Dendritic cell treated with granulocyte-macrophage colony-stimulating factor and Interleukin-4, amounts not matched to agents 40 ng/mL and 50 ng/mL, for 4 days (primary cell): ENCODE data around the gene PACS2.
"Not testable (repeated sequence)": the region's sequence is repeated elsewhere in the genome, so short reads cannot be mapped to it uniquely, and the experiment has no call there.

Experiments used
- H3K27ac Mint-ChIP-seq: one replicate; pipeline ENCODE4 v1.8.0; 2022; ENCODE audit warnings: mild to moderate bottlenecking, mixed read lengths
- H3K27me3 Mint-ChIP-seq: one replicate; pipeline ENCODE4 v1.8.0; 2022; ENCODE audit warnings: mild to moderate bottlenecking, mixed read lengths
- H3K36me3 Mint-ChIP-seq: one replicate; pipeline ENCODE4 v1.8.0; 2022; ENCODE audit warnings: low read depth, mixed read lengths
- H3K4me1 Mint-ChIP-seq: one replicate; pipeline ENCODE4 v1.8.0; 2022; ENCODE audit warnings: low read depth, mixed read lengths
- H3K4me3 Mint-ChIP-seq: one replicate; pipeline ENCODE4 v1.8.0; 2022; ENCODE audit warnings: mild to moderate bottlenecking, moderate library complexity, mixed read lengths
- H3K9me3 Mint-ChIP-seq: one replicate; pipeline ENCODE4 v1.8.0; 2022; ENCODE audit warnings: mixed read lengths
- intact Hi-C: fragments of 100-400 bp; cut with micrococcal nuclease; formaldehyde crosslinking; loops from one replicate; pipeline ENCODE4 v1.15.0; 2022

PACS2 gene

DNA sequence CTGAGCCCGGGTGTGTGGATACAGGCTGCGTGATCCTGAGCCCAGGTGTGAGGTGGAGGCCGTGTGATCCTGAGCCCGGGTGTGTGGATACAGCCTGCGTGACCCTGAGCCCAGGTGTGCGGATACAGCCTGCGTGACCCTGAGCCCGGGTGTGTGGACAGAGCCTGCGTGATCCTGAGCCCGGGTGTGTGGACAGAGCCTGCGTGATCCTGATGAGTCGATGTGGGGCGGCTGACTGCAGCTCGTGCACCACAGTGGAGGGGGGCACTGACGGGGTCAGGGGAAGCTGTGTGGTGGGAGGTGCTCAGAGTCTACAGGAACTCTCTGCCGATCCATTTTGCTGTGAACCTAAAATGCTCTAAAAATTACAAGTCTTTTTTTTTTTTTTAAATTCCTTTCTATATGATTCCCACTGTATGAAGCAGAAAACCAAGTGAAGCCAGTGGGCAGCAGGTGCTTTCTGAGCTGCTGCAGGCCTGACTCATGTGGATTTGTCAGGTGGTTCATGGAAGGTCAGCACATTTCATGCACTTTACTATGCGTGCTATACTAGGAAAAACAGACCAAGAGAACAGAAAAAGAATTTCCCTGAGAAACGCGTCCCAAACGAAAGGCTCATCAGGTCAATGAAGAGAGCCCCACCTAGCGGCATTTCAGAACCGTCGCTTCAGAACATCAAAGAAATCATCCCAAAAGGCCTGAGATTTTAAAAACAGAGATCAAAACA is 33.0 kb upstream of the PACS2 start:
- intact Hi-C loops = no loop called here
- H3K27ac Mint-ChIP-seq = no peak overlapping the region

DNA sequence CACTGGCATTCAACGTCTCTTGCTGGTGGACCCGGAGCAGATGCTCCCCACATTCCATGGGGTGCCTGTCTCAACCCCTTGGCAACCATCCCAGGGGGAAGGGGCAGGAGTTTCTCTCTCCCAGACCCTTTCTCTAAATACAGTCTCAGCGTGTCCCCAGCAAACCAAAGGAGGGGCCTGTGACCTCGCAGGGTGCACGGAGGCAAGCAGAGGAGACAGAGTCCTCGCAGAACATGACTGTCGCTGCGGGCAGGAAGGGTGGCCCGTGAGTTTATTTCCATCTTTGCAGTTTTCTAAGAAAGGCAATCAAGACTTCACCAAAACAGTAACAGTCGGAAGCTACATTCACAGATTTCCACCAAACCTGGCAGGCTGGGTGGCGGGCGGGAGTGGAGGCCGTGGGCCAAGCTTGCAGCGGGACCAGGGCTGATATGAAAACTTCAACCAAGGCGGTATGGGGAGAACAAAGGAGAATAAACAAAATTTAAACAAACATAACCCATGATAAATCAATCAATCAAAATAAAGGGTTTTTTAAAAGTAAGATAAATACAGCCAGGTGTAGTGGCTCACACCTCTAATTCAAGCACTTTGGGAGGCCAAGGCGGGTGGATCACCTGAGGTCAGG is 32.3 kb upstream of the PACS2 start:
- H3K9me3 Mint-ChIP-seq = no peaks in the 10 kb centered on the region
- no peak overlapping the region for H3K4me3 Mint-ChIP-seq
- peaks cover 36% of the 10 kb centered on the region for H3K4me1 Mint-ChIP-seq
- intact Hi-C loops = no loop called here
- peaks cover 77% of the 10 kb centered on the region for H3K36me3 Mint-ChIP-seq
- no peaks in the 10 kb centered on the region for H3K27me3 Mint-ChIP-seq
- no peak overlapping the region for H3K27ac Mint-ChIP-seq

More for the DNA sequence above, 33.0 kb upstream of the PACS2 start:
- H3K27me3 Mint-ChIP-seq = no peaks in the 10 kb centered on the region
- H3K4me3 Mint-ChIP-seq = no peak overlapping the region
- H3K36me3 Mint-ChIP-seq = peaks cover 72% of the 10 kb centered on the region
- peaks cover 29% of the 10 kb centered on the region for H3K4me1 Mint-ChIP-seq
- no peaks in the 10 kb centered on the region for H3K9me3 Mint-ChIP-seq

DNA sequence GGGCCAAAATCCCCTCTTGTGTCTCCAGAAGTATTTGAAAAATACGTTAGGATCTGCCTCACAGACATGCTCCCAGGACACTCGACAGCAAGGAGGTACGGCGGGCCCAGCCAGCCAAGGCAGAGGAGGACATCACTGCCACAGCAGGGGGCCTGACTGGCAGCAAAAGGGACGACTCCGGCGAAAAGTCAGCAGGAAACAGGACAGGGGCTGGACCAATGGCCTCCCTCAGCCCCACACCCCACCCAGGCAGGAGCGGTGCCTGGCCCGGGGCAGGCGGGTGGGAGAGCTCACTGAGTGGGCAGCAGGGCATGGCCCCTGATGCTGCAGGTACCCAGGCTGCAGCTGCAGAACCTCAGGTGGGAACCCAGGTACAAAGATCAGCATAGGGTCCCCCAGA is 31.5 kb upstream of the PACS2 start:
- no peaks in the 10 kb centered on the region for H3K9me3 Mint-ChIP-seq
- H3K36me3 Mint-ChIP-seq = peaks cover 77% of the 10 kb centered on the region
- peaks cover 37% of the 10 kb centered on the region for H3K4me1 Mint-ChIP-seq
- no peak overlapping the region for H3K27ac Mint-ChIP-seq
- no peaks in the 10 kb centered on the region for H3K27me3 Mint-ChIP-seq
- intact Hi-C loops = no loop called here
- H3K4me3 Mint-ChIP-seq = no peak overlapping the region

DNA sequence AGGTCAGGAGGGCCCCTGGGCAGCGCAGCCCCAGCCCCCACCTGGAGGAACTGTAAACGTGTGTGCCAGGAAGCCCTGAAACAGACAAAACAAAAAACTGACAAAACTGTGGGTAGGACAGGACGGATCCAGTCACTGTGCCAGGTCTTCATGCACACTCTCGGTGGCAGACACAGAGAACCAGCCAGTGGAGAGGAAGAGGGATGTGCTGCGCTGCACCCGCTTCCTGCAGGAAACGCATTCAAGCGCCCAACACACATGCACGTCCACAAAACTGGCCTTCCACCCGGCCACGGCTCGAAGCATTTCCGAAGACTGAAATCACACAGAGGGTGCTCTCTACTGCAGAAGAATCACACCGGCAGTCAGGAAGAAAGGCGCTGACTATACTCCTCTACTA is 30.6 kb upstream of the PACS2 start:
- intact Hi-C loops = no loop called here
- no peak overlapping the region for H3K4me3 Mint-ChIP-seq
- H3K4me1 Mint-ChIP-seq = peaks cover 37% of the 10 kb centered on the region
- H3K27ac Mint-ChIP-seq = no peak overlapping the region
- H3K9me3 Mint-ChIP-seq = no peaks in the 10 kb centered on the region
- peaks cover 77% of the 10 kb centered on the region for H3K36me3 Mint-ChIP-seq
- no peaks in the 10 kb centered on the region for H3K27me3 Mint-ChIP-seq

DNA sequence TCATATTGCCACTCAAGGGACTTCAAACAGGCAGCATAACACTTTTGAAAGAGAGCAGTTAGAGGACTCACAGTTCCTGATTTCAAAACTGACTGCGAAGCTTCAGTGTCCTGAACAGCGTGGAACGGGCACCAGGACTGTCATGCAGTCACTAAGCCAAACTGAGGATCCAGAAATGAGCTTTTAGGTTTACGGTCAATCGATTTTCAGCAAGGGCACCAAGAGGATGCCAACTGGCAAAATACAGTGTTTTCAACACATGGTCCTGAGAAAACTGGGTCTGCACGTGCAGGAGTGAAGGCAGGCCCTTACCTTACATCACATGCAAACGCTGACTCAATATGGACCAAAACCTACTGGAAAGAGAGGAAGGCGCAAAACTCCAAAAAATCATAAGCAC is 29.4 kb upstream of the PACS2 start:
- no peaks in the 10 kb centered on the region for H3K9me3 Mint-ChIP-seq
- H3K4me3 Mint-ChIP-seq = no peak overlapping the region
- H3K36me3 Mint-ChIP-seq = peaks cover 64% of the 10 kb centered on the region
- H3K27me3 Mint-ChIP-seq = no peaks in the 10 kb centered on the region
- H3K4me1 Mint-ChIP-seq = peaks cover 39% of the 10 kb centered on the region
- intact Hi-C loops = no loop called here
- H3K27ac Mint-ChIP-seq = no peak overlapping the region

DNA sequence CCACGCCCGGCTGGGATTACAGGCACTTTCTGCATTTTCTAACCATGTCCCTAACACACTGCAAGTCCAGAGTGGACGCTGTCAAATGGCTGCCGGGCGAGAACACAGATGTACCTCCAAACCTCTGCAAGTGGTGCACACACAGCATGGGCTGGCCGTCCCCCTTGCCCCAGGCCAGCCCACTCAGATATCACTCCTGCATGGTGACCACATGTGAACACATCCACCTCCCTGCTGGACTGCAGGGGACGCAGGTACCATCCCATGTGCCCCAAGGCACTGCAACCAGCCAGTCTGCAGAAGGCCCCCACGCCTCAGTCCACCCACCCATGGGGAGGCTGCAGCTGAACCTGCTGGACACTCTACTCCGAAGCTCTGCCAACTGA is 27.8 kb upstream of the PACS2 start:
- no peaks in the 10 kb centered on the region for H3K27me3 Mint-ChIP-seq
- intact Hi-C loops = no loop called here
- H3K9me3 Mint-ChIP-seq = no peaks in the 10 kb centered on the region
- peaks cover 55% of the 10 kb centered on the region for H3K4me1 Mint-ChIP-seq
- peaks cover 49% of the 10 kb centered on the region for H3K36me3 Mint-ChIP-seq
- no peak overlapping the region for H3K4me3 Mint-ChIP-seq
- H3K27ac Mint-ChIP-seq = no peak overlapping the region

DNA sequence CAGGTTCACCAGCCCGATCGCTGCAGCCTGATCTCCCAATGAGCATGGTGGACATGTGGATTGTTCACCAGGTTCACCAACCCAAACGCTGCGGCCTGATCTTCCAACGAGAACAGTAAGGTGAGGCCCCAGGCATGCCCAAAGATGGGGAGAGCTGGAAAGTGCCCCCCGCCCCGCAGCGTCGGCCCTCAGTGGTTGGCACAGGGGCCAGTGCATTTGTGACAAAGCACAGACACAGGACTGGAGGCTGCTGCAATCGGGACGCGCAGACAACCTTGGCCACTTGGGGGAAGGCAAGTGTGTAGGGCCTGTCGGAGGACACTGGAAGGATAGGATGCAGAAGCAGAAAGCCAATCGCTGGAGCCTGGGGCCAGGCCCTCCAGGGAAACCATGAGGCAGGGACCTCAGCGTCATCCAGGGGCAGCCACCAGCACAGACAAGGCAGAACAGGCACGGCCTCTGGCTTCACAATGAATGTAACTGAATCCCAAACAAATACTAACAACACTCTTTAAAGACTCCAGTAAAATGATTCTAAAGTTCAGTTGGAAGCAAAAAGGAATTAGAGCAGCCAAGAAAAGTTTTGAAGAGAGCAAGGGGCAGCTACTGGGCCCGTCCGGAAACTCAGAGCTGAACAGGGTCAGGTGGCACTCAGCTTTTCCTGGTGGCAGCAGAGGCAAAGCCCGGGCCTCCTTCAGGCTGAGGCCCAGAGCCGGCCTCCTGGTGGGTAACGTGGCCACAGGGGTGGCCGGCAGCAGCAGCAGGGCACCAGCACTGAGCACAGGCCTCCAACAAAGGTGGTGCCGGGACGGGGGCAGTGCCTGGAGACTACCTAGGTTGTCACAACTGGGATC is 27.1 kb upstream of the PACS2 start:
- H3K27ac Mint-ChIP-seq = no peak overlapping the region
- peaks cover 43% of the 10 kb centered on the region for H3K36me3 Mint-ChIP-seq
- peaks cover 62% of the 10 kb centered on the region for H3K4me1 Mint-ChIP-seq
- H3K4me3 Mint-ChIP-seq = no peak overlapping the region
- no peaks in the 10 kb centered on the region for H3K27me3 Mint-ChIP-seq
- H3K9me3 Mint-ChIP-seq = no peaks in the 10 kb centered on the region
- intact Hi-C loops = no loop called here

DNA sequence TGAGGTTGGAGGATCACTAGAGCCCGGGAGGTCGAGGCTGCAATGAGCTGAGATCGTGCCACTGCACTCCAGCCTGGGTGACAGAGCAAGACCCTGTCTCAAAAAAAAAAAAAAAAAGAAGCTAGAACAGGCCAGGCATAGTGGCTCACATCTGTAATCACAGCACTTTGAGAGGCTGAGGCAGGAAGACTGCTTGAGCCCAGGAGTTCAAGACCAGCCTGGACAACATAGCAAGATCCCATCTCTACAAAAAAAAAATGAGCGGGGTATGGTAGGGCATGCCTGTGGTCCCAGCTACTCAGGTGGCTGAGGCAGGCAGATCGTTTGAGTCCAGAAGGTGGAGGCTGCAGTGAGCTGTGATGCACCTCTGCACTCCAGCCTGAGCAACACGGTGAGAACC is 25.6 kb upstream of the PACS2 start:
- H3K27ac Mint-ChIP-seq = peak overlapping the region; percentile 4
- intact Hi-C loops, H3K9me3 Mint-ChIP-seq, H3K4me3 Mint-ChIP-seq, H3K27me3 Mint-ChIP-seq: not testable (repeated sequence)
- H3K36me3 Mint-ChIP-seq = peaks cover 30% of the 10 kb centered on the region
- H3K4me1 Mint-ChIP-seq = peaks cover 72% of the 10 kb centered on the region

DNA sequence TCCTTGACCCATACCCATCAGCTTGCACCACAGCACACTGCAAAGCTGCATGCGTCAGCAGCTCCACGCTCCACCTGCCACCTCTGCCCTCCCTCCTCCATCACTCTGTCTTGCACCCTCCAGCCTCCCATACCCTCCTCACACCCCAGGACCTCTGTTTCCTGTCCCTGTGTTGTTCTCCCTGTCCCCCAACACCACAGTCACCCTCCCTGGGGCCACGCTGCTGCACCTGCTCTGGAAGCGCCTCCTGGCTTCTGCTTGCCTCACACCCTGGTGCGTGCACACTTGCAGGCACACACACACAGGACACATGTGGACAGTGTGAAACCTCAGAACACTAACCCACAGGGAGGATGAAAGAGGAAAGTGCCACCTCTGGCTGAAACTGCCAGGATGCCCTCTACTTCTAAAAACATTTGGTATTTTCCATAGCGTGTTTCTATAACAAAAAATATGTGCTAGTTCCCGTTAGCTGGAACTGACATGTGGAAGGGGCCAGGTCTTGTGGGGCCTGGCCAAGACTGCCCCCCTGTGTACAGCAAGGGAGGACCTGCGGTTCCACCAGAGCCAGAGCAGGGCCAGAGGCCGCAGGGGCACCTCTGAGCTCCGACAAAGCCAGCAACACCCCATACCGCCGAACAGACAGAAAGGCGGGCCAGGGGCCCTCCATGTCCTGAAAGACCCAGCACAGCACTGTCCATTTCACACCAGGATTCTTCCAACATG is 23.8 kb upstream of the PACS2 start:
- H3K4me3 Mint-ChIP-seq = no peak overlapping the region
- H3K36me3 Mint-ChIP-seq = peaks cover 12% of the 10 kb centered on the region
- intact Hi-C loops = no loop called here
- peaks cover 2% of the 10 kb centered on the region for H3K27me3 Mint-ChIP-seq
- no peaks in the 10 kb centered on the region for H3K9me3 Mint-ChIP-seq
- peaks cover 66% of the 10 kb centered on the region for H3K4me1 Mint-ChIP-seq
- peak overlapping the region; percentile 43 for H3K27ac Mint-ChIP-seq

DNA sequence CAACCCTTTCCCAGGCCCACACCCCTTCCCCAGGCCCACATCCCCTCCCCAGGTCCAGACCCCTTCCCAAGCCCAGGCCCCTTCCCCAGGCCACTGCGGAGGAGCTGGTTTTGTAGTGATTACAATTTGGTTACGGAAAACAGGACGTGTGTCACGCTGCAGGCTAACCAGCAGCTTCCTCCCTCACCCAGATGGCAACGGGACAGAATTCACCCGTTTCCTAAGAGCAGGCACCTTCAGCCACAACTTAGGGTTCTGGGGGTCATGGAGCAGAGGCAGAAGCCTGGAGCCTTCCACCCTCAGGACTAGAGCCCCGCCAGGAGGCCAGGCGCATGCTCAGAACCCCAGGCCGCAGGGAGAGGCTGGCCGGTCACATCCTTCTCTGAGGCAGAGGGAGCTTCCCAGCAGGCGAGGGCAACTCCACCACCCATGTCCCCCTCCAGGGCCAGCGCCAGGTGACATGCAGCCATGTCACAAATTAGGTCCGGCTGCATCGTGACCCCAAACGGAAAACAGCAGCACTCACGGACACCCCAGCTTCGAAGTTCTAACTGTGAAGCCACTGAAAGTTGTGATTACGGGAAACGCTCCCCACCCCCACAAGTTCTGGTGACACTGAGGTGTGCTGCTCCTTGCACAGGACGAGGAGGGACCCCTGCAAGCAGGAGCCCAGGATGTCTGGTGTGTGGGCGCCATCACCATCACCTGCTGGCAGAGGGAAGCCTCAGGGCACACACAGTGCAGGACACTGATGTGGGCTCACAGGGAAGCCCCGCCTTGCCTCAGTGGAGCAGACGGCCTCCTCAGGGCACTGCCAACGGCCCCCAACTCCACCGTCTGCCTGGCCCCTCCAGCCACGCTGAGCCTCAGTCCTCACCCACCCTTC is 21.5 kb upstream of the PACS2 start:
- Mint-ChIP-seq H3K9me3 (no peaks in the 10 kb centered on the region), H3K36me3 (peaks cover 7% of the 10 kb centered on the region), H3K27ac (peak overlapping the region; percentile 50), H3K27me3 (peaks cover 2% of the 10 kb centered on the region), H3K4me3 (peak overlapping the region; percentile 37), H3K4me1 (peaks cover 60% of the 10 kb centered on the region)
- intact Hi-C loops = no loop called here

DNA sequence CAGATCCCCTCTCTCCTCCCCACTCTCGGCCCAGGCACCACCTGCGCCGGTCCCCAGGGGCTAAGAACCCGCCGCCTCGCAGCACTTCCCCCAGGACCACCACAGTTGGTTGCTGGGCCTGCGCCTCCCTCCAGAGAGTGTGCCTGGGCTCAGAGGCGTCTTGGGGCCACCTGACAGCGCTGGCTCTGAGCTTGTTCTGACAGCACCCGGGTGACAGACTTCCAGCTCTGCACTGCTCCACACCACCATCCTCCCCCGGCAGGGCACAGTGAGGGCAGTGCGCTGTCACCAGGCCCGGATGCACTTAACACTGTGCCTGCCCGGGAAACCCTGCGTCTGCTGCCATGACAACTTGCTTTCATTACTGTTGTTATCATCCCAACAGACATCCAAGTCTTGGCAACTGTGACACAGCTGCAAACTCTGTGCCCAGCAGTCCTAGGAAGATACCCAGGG is 20.4 kb upstream of the PACS2 start:
- intact Hi-C loops = no loop called here
- H3K27me3 Mint-ChIP-seq = peaks cover 2% of the 10 kb centered on the region
- peak overlapping the region; percentile 50 for H3K27ac Mint-ChIP-seq
- H3K4me1 Mint-ChIP-seq = peaks cover 71% of the 10 kb centered on the region
- H3K4me3 Mint-ChIP-seq = no peak overlapping the region
- peaks cover 7% of the 10 kb centered on the region for H3K36me3 Mint-ChIP-seq
- H3K9me3 Mint-ChIP-seq = no peaks in the 10 kb centered on the region

DNA sequence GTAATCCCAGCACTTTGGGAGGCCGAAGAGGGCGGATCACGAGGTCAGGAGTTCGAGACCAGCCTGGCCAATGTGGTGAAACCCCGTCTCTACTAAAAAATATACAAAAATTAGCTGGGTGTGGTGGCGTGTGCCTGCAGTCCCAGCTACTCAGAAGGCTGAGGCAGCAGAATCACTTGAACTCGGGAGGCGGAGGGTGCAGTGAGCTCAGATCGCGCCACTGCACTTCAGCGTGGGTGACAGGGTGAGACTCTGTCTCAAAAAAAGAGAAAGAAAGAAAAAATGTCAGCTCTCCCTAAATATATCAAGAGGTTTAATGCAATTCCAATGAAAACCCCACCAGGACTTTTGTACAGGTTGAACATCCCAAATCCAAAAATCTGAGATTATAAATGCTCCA is 17.2 kb upstream of the PACS2 start:
- H3K36me3 Mint-ChIP-seq, H3K27me3 Mint-ChIP-seq, H3K27ac Mint-ChIP-seq, intact Hi-C loops, H3K9me3 Mint-ChIP-seq, H3K4me3 Mint-ChIP-seq: not testable (repeated sequence)
- H3K4me1 Mint-ChIP-seq = peaks cover 67% of the 10 kb centered on the region
